Adrenal gland (tissue), 5 donors: ENCODE results near the gene CADPS.

Source experiments
- POLR2A ChIP-seq, 2 donors: fragments of 450-650 bp; IDR thresholded peaks; one replicate each; pipeline ENCODE4 v1.6.1; 2017; ENCODE audit warnings: antibody characterized with exemption in 2 of 2, mild to moderate bottlenecking in 2 of 2, moderate library complexity in 1 of 2
- TF ChIP-seq, protein P1 (sequence below), 6 experiments: fragments of 450-650 bp in 4 of 6; fragments of 200-600 bp in 2 of 6; sonication (generic) in 1 of 6; IDR thresholded peaks; 1 replicate in 5 of 6; 2 replicates in 1 of 6; pipeline versions ENCODE4 v1.5.1 to v1.8.0; 2016 to 2021; ENCODE audit warnings: antibody characterized with exemption in 6 of 6, mild to moderate bottlenecking in 2 of 6, moderate library complexity in 1 of 6
- donor health status: DM: no; HTN: no; CAD: no.

DNA sequence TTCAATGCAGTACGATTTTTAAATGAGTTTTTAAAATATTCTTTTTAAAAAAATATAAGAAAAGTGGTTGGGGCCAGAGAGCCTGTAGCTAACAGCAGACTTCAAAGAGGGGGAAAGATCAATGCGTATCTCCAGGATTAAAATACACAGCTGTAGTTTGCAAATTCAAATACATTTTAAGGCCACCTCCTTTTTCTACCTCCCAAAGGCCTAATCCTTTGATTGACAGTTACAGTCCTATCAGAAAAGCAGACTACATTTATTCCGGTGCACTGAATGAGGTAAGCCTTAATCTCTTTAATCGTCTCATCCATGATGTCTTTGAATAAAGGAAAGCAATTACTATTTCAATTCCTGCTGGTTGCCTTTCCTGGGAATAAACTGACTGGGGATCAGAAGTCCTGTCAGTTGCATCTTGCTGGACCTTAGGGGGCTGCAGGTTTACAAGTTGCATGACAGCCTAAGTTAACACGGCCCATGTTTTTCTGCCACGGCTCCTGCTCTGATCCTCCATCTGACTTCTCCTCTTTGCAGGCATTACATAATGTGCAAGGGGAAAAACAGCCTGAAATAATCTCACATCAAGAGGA, 51.7 kb downstream of the CADPS start:
- TF ChIP-seq, protein P1, sequence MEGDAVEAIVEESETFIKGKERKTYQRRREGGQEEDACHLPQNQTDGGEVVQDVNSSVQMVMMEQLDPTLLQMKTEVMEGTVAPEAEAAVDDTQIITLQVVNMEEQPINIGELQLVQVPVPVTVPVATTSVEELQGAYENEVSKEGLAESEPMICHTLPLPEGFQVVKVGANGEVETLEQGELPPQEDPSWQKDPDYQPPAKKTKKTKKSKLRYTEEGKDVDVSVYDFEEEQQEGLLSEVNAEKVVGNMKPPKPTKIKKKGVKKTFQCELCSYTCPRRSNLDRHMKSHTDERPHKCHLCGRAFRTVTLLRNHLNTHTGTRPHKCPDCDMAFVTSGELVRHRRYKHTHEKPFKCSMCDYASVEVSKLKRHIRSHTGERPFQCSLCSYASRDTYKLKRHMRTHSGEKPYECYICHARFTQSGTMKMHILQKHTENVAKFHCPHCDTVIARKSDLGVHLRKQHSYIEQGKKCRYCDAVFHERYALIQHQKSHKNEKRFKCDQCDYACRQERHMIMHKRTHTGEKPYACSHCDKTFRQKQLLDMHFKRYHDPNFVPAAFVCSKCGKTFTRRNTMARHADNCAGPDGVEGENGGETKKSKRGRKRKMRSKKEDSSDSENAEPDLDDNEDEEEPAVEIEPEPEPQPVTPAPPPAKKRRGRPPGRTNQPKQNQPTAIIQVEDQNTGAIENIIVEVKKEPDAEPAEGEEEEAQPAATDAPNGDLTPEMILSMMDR (IDR thresholded peaks at IDR 0.05) = no peak
- no peak for TF ChIP-seq POLR2A (IDR thresholded peaks at IDR 0.05)
